Osteoblast (primary cell): ENCODE measurements around the gene COL9A1. TPM values are rescaled to one million over a fixed set of nuclear protein-coding genes. Genes with fewer than 3 reads are reported as not detected.

Source experiments
- DNase-seq: peaks from one replicate; pipeline ENCODE4 v3.0.0; 2011; ENCODE audit warnings: low spot score, mixed read lengths; ENCODE audit not compliant: insufficient read length; ENCODE audit errors: missing footprints
- H2AFZ ChIP-seq: 2 replicates; pipeline ENCODE4 v1.6.0; 2011; ENCODE audit warnings: mild to moderate bottlenecking, low read length
- H3K27ac ChIP-seq: 2 replicates; pipeline ENCODE4 v1.5.1; 2011; ENCODE audit warnings: mild to moderate bottlenecking, low read depth, low read length, moderate library complexity
- H3K27me3 ChIP-seq: 2 replicates; pipeline ENCODE4 v1.6.0; 2012; ENCODE audit warnings: mild to moderate bottlenecking, control low read depth, inconsistent platforms, low read length, moderate library complexity; ENCODE audit not compliant: insufficient read depth
- H3K36me3 ChIP-seq: 2 replicates; pipeline ENCODE4 v1.5.1; 2011; ENCODE audit warnings: mild to moderate bottlenecking, low read length, control low read depth, moderate library complexity; ENCODE audit not compliant: insufficient read depth
- H3K4me1 ChIP-seq: 2 replicates; pipeline ENCODE4 v1.5.1; 2011; ENCODE audit warnings: mild to moderate bottlenecking, low read length, control low read depth, moderate library complexity; ENCODE audit not compliant: insufficient read depth
- H3K4me2 ChIP-seq: 2 replicates; pipeline ENCODE4 v1.6.0; 2011; ENCODE audit warnings: mild to moderate bottlenecking, low read length; ENCODE audit not compliant: insufficient read depth
- H3K4me3 ChIP-seq: fragments of 200-600 bp; sonication (generic); 3 replicates; pipeline ENCODE4 v1.5.1; 2012; ENCODE audit warnings: mild to moderate bottlenecking, low read length, inconsistent platforms; ENCODE audit not compliant: insufficient read depth
- H3K79me2 ChIP-seq: 2 replicates; pipeline ENCODE4 v1.6.0; 2012; ENCODE audit warnings: mild to moderate bottlenecking, low read length, control low read depth, inconsistent platforms; ENCODE audit not compliant: insufficient read depth
- H3K9me3 ChIP-seq: 2 replicates; pipeline ENCODE4 v1.5.1; 2011; ENCODE audit warnings: low read depth, low read length, control low read depth
- H4K20me1 ChIP-seq: 2 replicates; pipeline ENCODE4 v1.6.0; 2012; ENCODE audit warnings: mild to moderate bottlenecking, low read length, control low read depth; ENCODE audit not compliant: insufficient read depth
- CTCF ChIP-seq: IDR thresholded peaks from 2 replicates; pipeline ENCODE4 v1.5.1; 2011; ENCODE audit warnings: mild to moderate bottlenecking, low read depth, low read length, moderate library complexity; ENCODE audit errors: extremely low read depth
- total RNA-seq: library from RNA; depleted of rRNA; stranded (reverse); fragments of >200 nt; gene quantifications from 2 replicates; pipeline ENCODE4 v1.2.3, GENCODE V29; 2012

The COL9A1 gene
- total RNA-seq, 1 donor = not detected

DNA sequence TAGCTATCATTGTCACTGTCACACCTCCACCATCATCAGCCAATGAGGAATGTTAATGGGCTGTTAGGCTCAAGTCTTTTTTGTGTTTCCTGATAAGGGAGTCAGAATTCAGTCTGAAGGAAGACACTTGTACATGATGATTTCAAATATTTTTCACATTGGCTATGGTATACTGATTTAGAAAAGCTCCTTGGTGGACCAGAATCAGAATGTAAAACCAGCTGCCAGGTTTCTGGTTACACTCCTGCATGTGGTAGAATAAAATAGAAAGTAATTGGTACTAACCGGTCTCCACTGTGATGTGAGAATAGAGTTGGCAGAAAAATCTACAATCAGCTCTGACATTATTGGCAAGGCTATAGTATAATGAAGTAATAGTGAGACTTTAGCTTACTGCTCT lies 10.7 kb downstream of the COL9A1 start:
- Histone ChIP-seq H3K4me2 (no peak overlapping the region), H3K4me3 (no peak overlapping the region), H2AFZ (no peak overlapping the region), H3K9me3 (no peaks in the 10 kb centered on the region), H3K27ac (no peak overlapping the region), H3K79me2 (no peaks in the 10 kb centered on the region), H3K4me1 (no peaks in the 10 kb centered on the region), H3K27me3 (peaks cover 3% of the 10 kb centered on the region), H3K36me3 (no peaks in the 10 kb centered on the region), H4K20me1 (no peaks in the 10 kb centered on the region)
- no peak for DNase-seq
- no peak for TF ChIP-seq CTCF

GRCh38 chr6:70289299-70289698 lies 13.6 kb downstream of the COL9A1 start:
- TF ChIP-seq CTCF = no peak
- H2AFZ ChIP-seq = no peak overlapping the region
- H3K4me1 ChIP-seq = no peaks in the 10 kb centered on the region
- no peak overlapping the region for H3K4me3 ChIP-seq
- DNase-seq = peak; percentile 15
- no peaks in the 10 kb centered on the region for H4K20me1 ChIP-seq
- H3K36me3 ChIP-seq = no peaks in the 10 kb centered on the region
- H3K4me2 ChIP-seq = no peak overlapping the region
- no peaks in the 10 kb centered on the region for H3K9me3 ChIP-seq
- H3K79me2 ChIP-seq = no peaks in the 10 kb centered on the region
- peaks cover 11% of the 10 kb centered on the region for H3K27me3 ChIP-seq
- H3K27ac ChIP-seq = no peak overlapping the region

GRCh38 chr6:70286905-70287304 lies 16.0 kb downstream of the COL9A1 start:
- Histone ChIP-seq H4K20me1 (no peaks in the 10 kb centered on the region), H3K4me2 (no peak overlapping the region), H3K9me3 (no peaks in the 10 kb centered on the region), H3K36me3 (no peaks in the 10 kb centered on the region), H3K27me3 (peaks cover 32% of the 10 kb centered on the region), H3K79me2 (no peaks in the 10 kb centered on the region), H3K4me1 (no peaks in the 10 kb centered on the region), H2AFZ (no peak overlapping the region), H3K27ac (no peak overlapping the region), H3K4me3 (no peak overlapping the region)
- DNase-seq = no peak
- no peak for TF ChIP-seq CTCF

- DNase-seq = no peak
- Histone ChIP-seq H2AFZ (no peak overlapping the region), H3K27me3 (peaks cover 39% of the 10 kb centered on the region), H3K4me2 (no peak overlapping the region), H3K4me1 (no peaks in the 10 kb centered on the region), H3K79me2 (no peaks in the 10 kb centered on the region), H3K36me3 (no peaks in the 10 kb centered on the region), H3K9me3 (no peaks in the 10 kb centered on the region), H4K20me1 (no peaks in the 10 kb centered on the region), H3K27ac (no peak overlapping the region), H3K4me3 (no peak overlapping the region)
- no peak for TF ChIP-seq CTCF
Measured at GRCh38 chr6:70285201-70285600, 17.7 kb downstream of the COL9A1 start.
